HCT116 (cell line): ENCODE data around the gene TMEM11.

ENCODE experiments used
- CEBPB ChIP-seq: IDR thresholded peaks from 2 replicates; pipeline ENCODE4 v1.6.1; 2012; ENCODE audit warnings: low read depth
- CTCF ChIP-seq, 3 experiments: fragments of 200-600 bp in 1 of 3; sonication (generic) in 1 of 3; IDR thresholded peaks in 2 of 3; conservative IDR thresholded peaks in 1 of 3; 2 replicates each; pipeline ENCODE4 v1.5.1; 2012 to 2017; ENCODE audit warnings: low read depth in 2 of 3, low read length in 2 of 3, antibody characterized with exemption in 1 of 3, borderline replicate concordance in 1 of 3, control low read depth in 1 of 3, mild to moderate bottlenecking in 1 of 3, mixed read lengths in 1 of 3, mixed run types in 1 of 3, moderate library complexity in 1 of 3; ENCODE audit not compliant: insufficient read depth in 1 of 3
- ELF1 ChIP-seq: IDR thresholded peaks from 2 replicates; pipeline ENCODE4 v1.6.1; 2012; ENCODE audit warnings: low read depth, borderline replicate concordance
- JUND ChIP-seq: IDR thresholded peaks from 2 replicates; pipeline ENCODE4 v1.6.1; 2012
- MAX ChIP-seq: IDR thresholded peaks from 2 replicates; pipeline ENCODE4 v1.6.1; 2012
- POLR2A ChIP-seq: IDR thresholded peaks from 2 replicates; pipeline ENCODE4 v1.7.0; 2011; ENCODE audit warnings: borderline replicate concordance; ENCODE audit not compliant: insufficient read depth, insufficient read length; ENCODE audit errors: extremely low read depth
- SP1 ChIP-seq: IDR thresholded peaks from 2 replicates; pipeline ENCODE4 v1.6.1; 2012; ENCODE audit warnings: low read depth
- ZNF274 ChIP-seq: fragments of 200-500 bp; sonication (Bioruptor generic); IDR thresholded peaks from 2 replicates; pipeline ENCODE4 v1.6.1; 2014; ENCODE audit warnings: mild to moderate bottlenecking, low read depth, low read length, inconsistent platforms

- TF ChIP-seq SP1 (no peak), JUND (no peak), ZNF274 (no peak), ELF1 (no peak), CTCF (IDR thresholded peaks at IDR 0.05 in 2 of 3, conservative IDR thresholded peaks at IDR 0.05 in 1 of 3; ENCODE audit: borderline replicate concordance in 1 of 3, insufficient read depth in 1 of 3, low read depth in 2 of 3, low read length in 2 of 3) (no peak), CEBPB (no peak), POLR2A (no peak), MAX (no peak)
These were observed 33.7 kb upstream of the TMEM11 start for GRCh38 chr17:21247552-21248258.
